ENCODE results near the gene ADAM11. TPM values are rescaled to one million over a fixed set of nuclear protein-coding genes. Genes with fewer than 3 reads are reported as not detected.

The ADAM11 gene
- total and polyA plus RNA-seq, 2 of the 13 experiments (the other 11 are each of a cell fraction or from before 2014, with no cell fraction given), result 0.38 to 0.91 TPM

- TF ChIP-seq ZBTB40 (IDR thresholded peaks at IDR 0.05) (no peak), ZBTB40 (CRISPR knock-in tag; IDR thresholded peaks at IDR 0.05) (0 out of 2 replicates have a peak, but pooled peaks have one; percentile 25), MED13 (CRISPR knock-in tag; IDR thresholded peaks at IDR 0.05) (0 out of 2 replicates have a peak, but pooled peaks have one; percentile 47), CREB3 (CRISPR knock-in tag; IDR thresholded peaks at IDR 0.05) (no peak), ETV5 (CRISPR knock-in tag; IDR thresholded peaks at IDR 0.05; ENCODE audit: borderline replicate concordance) (no peak), MAF1 (CRISPR knock-in tag; IDR thresholded peaks at IDR 0.05; ENCODE audit: borderline replicate concordance) (no peak), ZBTB3 (CRISPR knock-in tag; IDR thresholded peaks at IDR 0.05; ENCODE audit: borderline replicate concordance, low read depth) (peak; percentile 69; the same call in 1 of the 2 replicates), ZNF772 (CRISPR knock-in tag; IDR thresholded peaks at IDR 0.05) (peak; percentile 80), ZNF496 (CRISPR knock-in tag; IDR thresholded peaks at IDR 0.05; ENCODE audit: insufficient replicate concordance) (no peak), ZNF547 (CRISPR knock-in tag; IDR thresholded peaks at IDR 0.05) (peak; percentile 52; the same call in 1 of the 2 replicates), ZBTB14 (CRISPR knock-in tag; IDR thresholded peaks at IDR 0.05) (no peak), FOSL1 (CRISPR knock-in tag; IDR thresholded peaks at IDR 0.05; ENCODE audit: borderline replicate concordance) (no peak), NFE2L2 (IDR thresholded peaks at IDR 0.05; ENCODE audit: low read length) (no peak), GATAD2A (CRISPR knock-in tag; IDR thresholded peaks at IDR 0.05) (no peak; the same call in 1 of the 2 replicates), RAD51 (IDR thresholded peaks at IDR 0.05; ENCODE audit: borderline replicate concordance) (no peak)
Measured at GRCh38 chr17:44775136-44775837, 16.5 kb downstream of the ADAM11 start (continued).
